Measurements from ENCODE around the gene TUBA4A.
"Not testable (repeated sequence)": the region's sequence is repeated elsewhere in the genome, so short reads cannot be mapped to it uniquely, and the experiment has no call there.

The TUBA4A gene

GRCh38 chr2:219253753-219254589 lies at the start of gene TUBA4A:
TUBA4A (minus strand) TSS chr2:219253918; CDS start chr2:219253858, 60 bp downstream.
- peak; percentile 89 for DNase-seq

GRCh38 chr2:219302412-219302968 lies 48.8 kb upstream of the TUBA4A start:
- DNase-seq: no peak

- no peak for DNase-seq
These were observed 46.3 kb upstream of the TUBA4A start for GRCh38 chr2:219300022-219300421.

GRCh38 chr2:219299372-219299760 lies 45.6 kb upstream of the TUBA4A start:
- no peak for DNase-seq

- DNase-seq: peak; percentile 94
These were observed 45.1 kb upstream of the TUBA4A start for GRCh38 chr2:219298759-219299371.

GRCh38 chr2:219297766-219298456 lies 44.2 kb upstream of the TUBA4A start:
- no peak for DNase-seq

- DNase-seq: no peak
These were observed 43.1 kb upstream of the TUBA4A start for GRCh38 chr2:219296631-219297391.

- DNase-seq: no peak
These were observed 42.4 kb upstream of the TUBA4A start for GRCh38 chr2:219296142-219296541.

GRCh38 chr2:219294356-219295351 lies 40.9 kb upstream of the TUBA4A start:
- DNase-seq: peak; percentile 89

GRCh38 chr2:219293736-219294231 lies 40.1 kb upstream of the TUBA4A start:
- DNase-seq: no peak

GRCh38 chr2:219292616-219293015 lies 38.9 kb upstream of the TUBA4A start:
- DNase-seq: no peak

- no peak for DNase-seq
These were observed 38.3 kb upstream of the TUBA4A start for GRCh38 chr2:219291910-219292490.

GRCh38 chr2:219291394-219291793 lies 37.7 kb upstream of the TUBA4A start:
- no peak for DNase-seq

GRCh38 chr2:219290381-219291171 lies 36.9 kb upstream of the TUBA4A start:
- DNase-seq: no peak

GRCh38 chr2:219289537-219290361 lies 36.0 kb upstream of the TUBA4A start:
- DNase-seq: no peak

GRCh38 chr2:219289195-219289536 lies 35.4 kb upstream of the TUBA4A start:
- no peak for DNase-seq

- DNase-seq: no peak
These were observed 34.0 kb upstream of the TUBA4A start for GRCh38 chr2:219287580-219288265.

- not testable (repeated sequence) for DNase-seq
These were observed 33.4 kb upstream of the TUBA4A start for GRCh38 chr2:219287116-219287440.

Measured in stimulated activated CD4-positive, alpha-beta T cell treated with anti-CD3 and anti-CD28 coated beads, Interleukin-4, amount 100 ng/mL, for 24 hours (primary cell).